K562 (cell line): ENCODE data around the gene TTLL10. TPM values are rescaled to one million over a fixed set of nuclear protein-coding genes. Genes with fewer than 3 reads are reported as not detected.
A peak's percentile ranks its signal among the peaks of the same experiment; 100 is the strongest.

Experiments used
- ARID1B ChIP-seq: fragments of 450-650 bp; IDR thresholded peaks from 2 replicates; pipeline ENCODE4 v1.6.1; 2016; ENCODE audit warnings: antibody characterized with exemption, mild to moderate bottlenecking, inconsistent platforms
- CHD4 ChIP-seq: fragments of 200-600 bp; sonication (generic); IDR thresholded peaks from 3 replicates; pipeline ENCODE4 v1.6.1; 2012; ENCODE audit warnings: low read depth, mild to moderate bottlenecking, mixed read lengths, low read length, inconsistent platforms; ENCODE audit not compliant: insufficient read depth, insufficient replicate concordance, poor library complexity, severe bottlenecking
- FOXK2 ChIP-seq, 2 experiments: fragments of 450-650 bp; IDR thresholded peaks in 1 of 2; conservative IDR thresholded peaks in 1 of 2; 2 replicates each; pipeline ENCODE4 v1.6.1; 2016; ENCODE audit warnings: low read depth in 2 of 2, mild to moderate bottlenecking in 1 of 2
- GABPB1 ChIP-seq: sonication (generic); formaldehyde crosslinking; IDR thresholded peaks from 2 replicates; pipeline ENCODE4 v1.8.0; 2022; ENCODE audit warnings: mild to moderate bottlenecking, missing genetic modification reagents
- HIVEP1 ChIP-seq: fragments of 250-450 bp; sonication (Bioruptor Pico); IDR thresholded peaks from 2 replicates; pipeline ENCODE4 v1.4.0; 2020; ENCODE audit warnings: mild to moderate bottlenecking
- ILF3 ChIP-seq: fragments of 450-650 bp; IDR thresholded peaks from 2 replicates; pipeline ENCODE4 v1.6.1; 2018; ENCODE audit warnings: antibody characterized with exemption, mild to moderate bottlenecking, moderate library complexity, borderline replicate concordance
- MTF1 ChIP-seq: fragments of 250-450 bp; sonication (Bioruptor Pico); IDR thresholded peaks from 2 replicates; pipeline ENCODE4 v1.9.0; 2021; ENCODE audit warnings: moderate library complexity, mild to moderate bottlenecking, inconsistent platforms, borderline replicate concordance
- MYC ChIP-seq, 2 experiments: fragments of 250-450 bp in 1 of 2; sonication (Bioruptor Pico) in 1 of 2; IDR thresholded peaks; 2 replicates each; pipeline versions ENCODE4 v1.5.1 to v1.6.1; 2012 to 2021; ENCODE audit warnings: low read depth in 2 of 2, borderline replicate concordance in 1 of 2, improper control_type of control experiment in 1 of 2, low read length in 1 of 2, mild to moderate bottlenecking in 1 of 2, moderate library complexity in 1 of 2
- NELFE ChIP-seq: IDR thresholded peaks from 2 replicates; pipeline ENCODE4 v1.6.1; 2011; ENCODE audit warnings: mild to moderate bottlenecking; ENCODE audit not compliant: insufficient read depth, insufficient read length
- PHB2 ChIP-seq: fragments of 450-650 bp; IDR thresholded peaks from 2 replicates; pipeline ENCODE4 v1.6.1; 2017; ENCODE audit warnings: low read depth
- PTBP1 ChIP-seq: fragments of 200-400 bp; formaldehyde crosslinking; IDR thresholded peaks from 2 replicates; pipeline ENCODE4 v1.6.1; 2017; ENCODE audit warnings: low read depth, low read length
- SIN3A ChIP-seq, 2 experiments: fragments of 150-350 bp in 1 of 2; IDR thresholded peaks; 2 replicates each; pipeline ENCODE4 v1.6.1; 2011 to 2016; ENCODE audit warnings: borderline replicate concordance in 2 of 2, low read depth in 2 of 2, low read length in 2 of 2, mild to moderate bottlenecking in 2 of 2, moderate library complexity in 2 of 2; ENCODE audit not compliant: control insufficient read depth in 1 of 2
- THRAP3 ChIP-seq: fragments of 450-650 bp; IDR thresholded peaks from 2 replicates; pipeline ENCODE4 v1.6.1; 2016; ENCODE audit warnings: mild to moderate bottlenecking, inconsistent platforms, borderline replicate concordance
- USF2 ChIP-seq: sonication (generic); formaldehyde crosslinking; IDR thresholded peaks from 2 replicates; pipeline ENCODE4 v1.5.0; 2020; ENCODE audit warnings: missing genetic modification reagents
- YY1 ChIP-seq, 3 experiments: IDR thresholded peaks; 2 replicates each; pipeline ENCODE4 v1.6.1; 2011; ENCODE audit warnings: low read length in 2 of 3, mild to moderate bottlenecking in 2 of 3, moderate library complexity in 2 of 3, borderline replicate concordance in 1 of 3, control low read depth in 1 of 3, low read depth in 1 of 3; ENCODE audit not compliant: insufficient read depth in 3 of 3, insufficient replicate concordance in 2 of 3, control insufficient read depth in 1 of 3, insufficient read length in 1 of 3; ENCODE audit errors: extremely low read depth in 1 of 3
- ZNF511 ChIP-seq: sonication (generic); formaldehyde crosslinking; IDR thresholded peaks from 2 replicates; pipeline ENCODE4 v1.8.0; 2022; ENCODE audit warnings: mild to moderate bottlenecking, missing genetic modification reagents
- ZSCAN32 ChIP-seq: fragments of 450-650 bp; formaldehyde crosslinking; IDR thresholded peaks from 2 replicates; pipeline ENCODE4 v1.4.0; 2020; ENCODE audit warnings: mild to moderate bottlenecking, moderate library complexity
- polyA plus RNA-seq, 8 experiments: library from polyadenylated mRNA; depleted of rRNA in 4 of 8; stranded (reverse) in 5 of 8; unstranded in 3 of 8; fragments of >200 nt; fragmentation: Nextera tagmentation in 2 of 8; fragmentation: Illumina TruSeq in 1 of 8; extraction: Ambion mirVana in 2 of 8; extraction: Trizol in 1 of 8; gene quantifications; 2 replicates each; pipeline versions ENCODE4 v1.2.1 to v1.2.3, GENCODE V29; 2011 to 2014; ENCODE audit warnings: inconsistent platforms in 1 of 8, missing spikeins in 1 of 8
- total RNA-seq, 7 experiments: library from RNA; depleted of rRNA in 6 of 7; stranded (reverse); fragments of >200 nt in 6 of 7; fragmentation: Illumina TruSeq in 2 of 7; extraction: Trizol in 2 of 7; gene quantifications; 2 replicates each; pipeline versions ENCODE4 v1.2.1 to v1.2.3, GENCODE V29; 2011 to 2021; ENCODE audit warnings: low replicate concordance in 1 of 7
- TF ChIP-seq, protein P1 (sequence below): fragments of 450-650 bp; conservative IDR thresholded peaks from 2 replicates; pipeline ENCODE4 v1.6.1; 2016; ENCODE audit warnings: missing genetic modification characterization, low read depth, mild to moderate bottlenecking, missing compliant biosample characterization, moderate library complexity
- TF ChIP-seq, protein P2 (sequence below): sonication (generic); formaldehyde crosslinking; IDR thresholded peaks from 2 replicates; pipeline ENCODE4 v1.9.0; 2022; ENCODE audit warnings: mild to moderate bottlenecking, missing genetic modification reagents
- TF ChIP-seq, protein P3 (sequence below): fragments of 250-450 bp; sonication (Bioruptor Pico); IDR thresholded peaks from 2 replicates; pipeline ENCODE4 v1.8.0; 2021; ENCODE audit warnings: borderline replicate concordance, mild to moderate bottlenecking, moderate library complexity; ENCODE audit not compliant: poor library complexity, severe bottlenecking
- TF ChIP-seq, protein P4 (sequence below): sonication (generic); formaldehyde crosslinking; IDR thresholded peaks from 2 replicates; pipeline ENCODE4 v1.8.0; 2022; ENCODE audit warnings: mild to moderate bottlenecking, missing genetic modification reagents

The TTLL10 gene
- total and polyA plus RNA-seq, 9 of the 15 experiments (the other 6 are each of a cell fraction or from before 2014, with no cell fraction given): not detected

DNA sequence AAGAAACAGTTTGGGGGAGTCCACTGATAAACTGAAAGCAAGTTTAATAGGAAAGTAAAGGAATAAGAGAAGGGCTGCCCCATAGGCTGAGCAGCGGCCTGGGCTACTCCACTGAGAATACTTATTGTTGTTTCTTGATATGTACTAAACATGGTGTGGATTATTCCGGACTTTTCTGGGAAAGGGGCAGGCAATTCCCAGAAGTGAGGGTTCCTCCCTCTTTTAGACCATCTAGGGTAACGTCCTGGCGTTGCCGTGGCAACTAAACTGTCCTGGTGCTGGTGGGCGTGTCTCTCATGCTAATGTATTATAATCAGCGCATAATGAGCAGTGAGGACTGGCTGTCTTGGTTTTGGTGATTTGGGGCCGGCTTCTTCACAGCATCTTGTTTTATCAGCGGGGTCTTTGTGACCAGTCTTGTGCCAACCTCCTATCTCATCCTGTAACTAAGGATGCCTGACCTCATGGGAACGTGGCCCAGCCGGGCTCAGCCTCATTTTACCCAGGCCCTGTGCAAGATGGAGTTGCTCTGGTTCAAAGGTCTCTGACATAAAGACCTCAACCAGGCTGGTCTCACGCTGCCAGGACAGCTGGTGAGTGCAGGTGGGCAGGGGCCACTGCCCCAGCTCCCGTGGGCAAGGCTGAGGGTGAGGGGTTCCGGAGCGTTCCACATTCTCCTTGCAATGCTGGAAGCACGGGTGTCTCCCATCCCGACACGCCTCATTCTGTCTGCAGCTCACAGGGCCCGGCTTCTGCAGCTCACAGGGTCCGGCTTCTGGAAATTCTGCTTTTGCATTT is 38.1 kb upstream of the TTLL10 start (continued):
- TF ChIP-seq, protein P1, sequence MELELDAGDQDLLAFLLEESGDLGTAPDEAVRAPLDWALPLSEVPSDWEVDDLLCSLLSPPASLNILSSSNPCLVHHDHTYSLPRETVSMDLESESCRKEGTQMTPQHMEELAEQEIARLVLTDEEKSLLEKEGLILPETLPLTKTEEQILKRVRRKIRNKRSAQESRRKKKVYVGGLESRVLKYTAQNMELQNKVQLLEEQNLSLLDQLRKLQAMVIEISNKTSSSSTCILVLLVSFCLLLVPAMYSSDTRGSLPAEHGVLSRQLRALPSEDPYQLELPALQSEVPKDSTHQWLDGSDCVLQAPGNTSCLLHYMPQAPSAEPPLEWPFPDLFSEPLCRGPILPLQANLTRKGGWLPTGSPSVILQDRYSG (tag): 0 out of 2 replicates have a peak, but pooled peaks have one; percentile 60
- no peak for TF ChIP-seq CHD4
- no peak for TF ChIP-seq THRAP3
- TF ChIP-seq, protein P2, sequence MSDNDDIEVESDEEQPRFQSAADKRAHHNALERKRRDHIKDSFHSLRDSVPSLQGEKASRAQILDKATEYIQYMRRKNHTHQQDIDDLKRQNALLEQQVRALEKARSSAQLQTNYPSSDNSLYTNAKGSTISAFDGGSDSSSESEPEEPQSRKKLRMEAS (CRISPR knock-in tag): no peak
- TF ChIP-seq USF2 (CRISPR knock-in tag): no peak
- no peak for TF ChIP-seq ZNF511 (CRISPR knock-in tag)
- TF ChIP-seq MYC (IDR thresholded peaks at IDR 0.05; ENCODE audit: low read depth, low read length): no peak
- no peak for TF ChIP-seq MYC (CRISPR knock-in tag; IDR thresholded peaks at IDR 0.05; ENCODE audit: borderline replicate concordance, low read depth)
- 0 out of 2 replicates have a peak, but pooled peaks have one; percentile 19 for TF ChIP-seq ARID1B
- TF ChIP-seq HIVEP1 (CRISPR knock-in tag): no peak
- no peak for TF ChIP-seq MTF1 (CRISPR knock-in tag)
- TF ChIP-seq, protein P3, sequence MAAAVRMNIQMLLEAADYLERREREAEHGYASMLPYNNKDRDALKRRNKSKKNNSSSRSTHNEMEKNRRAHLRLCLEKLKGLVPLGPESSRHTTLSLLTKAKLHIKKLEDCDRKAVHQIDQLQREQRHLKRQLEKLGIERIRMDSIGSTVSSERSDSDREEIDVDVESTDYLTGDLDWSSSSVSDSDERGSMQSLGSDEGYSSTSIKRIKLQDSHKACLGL: no peak
- no peak for TF ChIP-seq SIN3A (IDR thresholded peaks at IDR 0.05; ENCODE audit: borderline replicate concordance in 2 of 2, control insufficient read depth in 1 of 2, low read depth in 2 of 2, low read length in 2 of 2)
- no peak for TF ChIP-seq GABPB1 (CRISPR knock-in tag)
- TF ChIP-seq ZSCAN32 (CRISPR knock-in tag): no peak
- TF ChIP-seq PTBP1: no peak
- peak; percentile 71 to 74; a peak in 3 of 4 replicates for TF ChIP-seq FOXK2 (conservative IDR thresholded peaks at IDR 0.05 in 1 of 2, IDR thresholded peaks at IDR 0.05 in 1 of 2; ENCODE audit: low read depth in 2 of 2)
- TF ChIP-seq NELFE: no peak
- TF ChIP-seq PHB2: no peak
- TF ChIP-seq, protein P4, sequence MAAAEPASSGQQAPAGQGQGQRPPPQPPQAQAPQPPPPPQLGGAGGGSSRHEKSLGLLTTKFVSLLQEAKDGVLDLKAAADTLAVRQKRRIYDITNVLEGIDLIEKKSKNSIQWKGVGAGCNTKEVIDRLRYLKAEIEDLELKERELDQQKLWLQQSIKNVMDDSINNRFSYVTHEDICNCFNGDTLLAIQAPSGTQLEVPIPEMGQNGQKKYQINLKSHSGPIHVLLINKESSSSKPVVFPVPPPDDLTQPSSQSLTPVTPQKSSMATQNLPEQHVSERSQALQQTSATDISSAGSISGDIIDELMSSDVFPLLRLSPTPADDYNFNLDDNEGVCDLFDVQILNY (CRISPR knock-in tag): no peak
- no peak for TF ChIP-seq ILF3
- no peak for TF ChIP-seq YY1 (IDR thresholded peaks at IDR 0.05; ENCODE audit: borderline replicate concordance in 1 of 3, control insufficient read depth in 1 of 3, extremely low read depth in 1 of 3, insufficient read depth in 3 of 3, insufficient read length in 1 of 3, insufficient replicate concordance in 2 of 3, low read depth in 1 of 3, low read length in 2 of 3)
